Measurements from ENCODE around the gene AOAH.

AOAH gene

DNA sequence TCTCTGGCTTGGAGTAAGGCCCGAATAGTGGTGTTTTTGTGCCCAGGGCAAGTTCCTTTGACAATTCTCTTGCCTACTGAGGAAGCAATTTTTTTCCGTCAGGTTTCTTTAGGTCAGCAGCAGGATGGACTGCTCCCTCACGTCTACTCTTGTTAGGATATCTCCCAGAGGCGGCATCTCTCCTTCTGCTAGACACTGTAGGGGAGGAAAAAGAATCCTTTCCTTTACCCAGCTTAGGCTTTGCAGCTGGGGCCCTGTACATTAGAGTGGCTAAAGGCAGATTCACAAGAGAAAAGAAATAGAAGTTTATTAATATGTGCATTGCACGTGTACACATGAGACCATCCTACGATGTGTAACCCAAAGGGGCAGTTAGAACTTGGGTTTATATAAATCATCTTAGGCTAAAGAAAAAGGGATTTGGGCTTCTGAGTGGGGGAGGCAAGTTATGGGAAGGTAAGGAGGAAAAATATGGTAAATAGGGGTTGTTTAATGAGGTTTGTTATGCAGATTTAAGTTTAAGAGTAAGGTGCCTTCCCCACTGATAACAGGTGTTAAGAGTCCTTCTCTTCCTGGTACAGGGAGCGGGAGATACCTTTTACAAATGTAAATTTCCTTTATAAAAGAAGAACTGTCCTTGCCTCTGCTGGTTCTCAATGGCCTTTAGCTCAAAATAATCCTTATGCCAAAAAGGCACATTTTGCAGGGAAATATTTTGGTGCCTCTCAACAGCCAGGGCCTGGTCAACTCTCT is 156.4 kb downstream of the AOAH start:
- H3K4me3 ChIP-seq, result no peak overlapping the region
- DNase-seq (ENCODE audit: low spot score), result no peak
- TF ChIP-seq, protein P1, sequence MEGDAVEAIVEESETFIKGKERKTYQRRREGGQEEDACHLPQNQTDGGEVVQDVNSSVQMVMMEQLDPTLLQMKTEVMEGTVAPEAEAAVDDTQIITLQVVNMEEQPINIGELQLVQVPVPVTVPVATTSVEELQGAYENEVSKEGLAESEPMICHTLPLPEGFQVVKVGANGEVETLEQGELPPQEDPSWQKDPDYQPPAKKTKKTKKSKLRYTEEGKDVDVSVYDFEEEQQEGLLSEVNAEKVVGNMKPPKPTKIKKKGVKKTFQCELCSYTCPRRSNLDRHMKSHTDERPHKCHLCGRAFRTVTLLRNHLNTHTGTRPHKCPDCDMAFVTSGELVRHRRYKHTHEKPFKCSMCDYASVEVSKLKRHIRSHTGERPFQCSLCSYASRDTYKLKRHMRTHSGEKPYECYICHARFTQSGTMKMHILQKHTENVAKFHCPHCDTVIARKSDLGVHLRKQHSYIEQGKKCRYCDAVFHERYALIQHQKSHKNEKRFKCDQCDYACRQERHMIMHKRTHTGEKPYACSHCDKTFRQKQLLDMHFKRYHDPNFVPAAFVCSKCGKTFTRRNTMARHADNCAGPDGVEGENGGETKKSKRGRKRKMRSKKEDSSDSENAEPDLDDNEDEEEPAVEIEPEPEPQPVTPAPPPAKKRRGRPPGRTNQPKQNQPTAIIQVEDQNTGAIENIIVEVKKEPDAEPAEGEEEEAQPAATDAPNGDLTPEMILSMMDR (IDR thresholded peaks at IDR 0.05), result no peak
- H3K27ac ChIP-seq, result no peak overlapping the region

DNA sequence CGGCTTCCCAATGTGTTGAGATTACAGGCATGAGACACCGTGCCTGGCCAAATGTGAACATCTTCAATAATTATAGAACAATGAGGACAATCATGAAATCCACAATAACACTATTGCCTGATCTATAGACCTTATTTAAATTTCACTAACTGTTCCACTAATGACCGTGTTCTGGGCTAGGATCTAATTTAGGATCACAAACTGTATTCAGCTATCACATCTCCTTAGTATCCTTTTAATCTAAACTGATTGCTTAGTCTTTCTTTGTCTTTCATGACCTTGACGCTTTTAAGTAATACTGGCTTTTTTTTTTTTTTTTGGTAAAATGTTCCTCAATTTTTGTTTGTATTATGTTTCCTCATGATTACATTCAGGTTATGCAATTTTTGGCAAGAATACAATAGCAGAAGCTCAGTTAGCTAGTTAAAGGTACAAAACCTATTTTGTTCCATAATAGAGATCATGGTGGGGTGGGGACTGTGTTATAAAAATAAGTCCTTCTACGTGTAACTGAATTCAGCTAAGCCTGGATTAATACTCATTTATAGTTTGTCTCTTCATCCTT is 158.4 kb downstream of the AOAH start:
- Histone ChIP-seq H3K4me3 (no peak overlapping the region), H3K27ac (no peak overlapping the region)
- TF ChIP-seq, protein P1 (IDR thresholded peaks at IDR 0.05), result no peak
- no peak for DNase-seq (ENCODE audit: low spot score)

DNA sequence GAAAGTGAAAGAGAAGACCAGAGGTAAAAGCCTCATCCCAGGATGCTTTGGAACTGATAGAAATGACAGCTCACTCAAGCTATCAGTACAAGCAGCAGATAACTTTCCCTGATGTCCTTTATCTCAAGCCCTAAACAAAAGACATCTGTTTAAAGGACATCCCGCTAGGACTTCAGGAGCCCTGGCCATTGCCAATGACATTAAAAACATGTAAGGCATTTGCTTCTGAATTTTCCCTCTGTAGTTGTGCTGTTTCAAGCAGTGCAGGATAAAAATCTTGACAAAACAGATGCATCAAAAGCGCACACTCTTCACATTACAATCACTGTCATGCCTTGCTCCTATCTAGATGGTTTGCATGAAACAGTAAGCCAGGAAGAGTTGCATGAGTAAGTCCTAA is 159.8 kb downstream of the AOAH start:
- no peak overlapping the region for H3K27ac ChIP-seq
- no peak for DNase-seq (ENCODE audit: low spot score)
- H3K4me3 ChIP-seq, result no peak overlapping the region
- TF ChIP-seq, protein P1 (IDR thresholded peaks at IDR 0.05), result no peak

DNA sequence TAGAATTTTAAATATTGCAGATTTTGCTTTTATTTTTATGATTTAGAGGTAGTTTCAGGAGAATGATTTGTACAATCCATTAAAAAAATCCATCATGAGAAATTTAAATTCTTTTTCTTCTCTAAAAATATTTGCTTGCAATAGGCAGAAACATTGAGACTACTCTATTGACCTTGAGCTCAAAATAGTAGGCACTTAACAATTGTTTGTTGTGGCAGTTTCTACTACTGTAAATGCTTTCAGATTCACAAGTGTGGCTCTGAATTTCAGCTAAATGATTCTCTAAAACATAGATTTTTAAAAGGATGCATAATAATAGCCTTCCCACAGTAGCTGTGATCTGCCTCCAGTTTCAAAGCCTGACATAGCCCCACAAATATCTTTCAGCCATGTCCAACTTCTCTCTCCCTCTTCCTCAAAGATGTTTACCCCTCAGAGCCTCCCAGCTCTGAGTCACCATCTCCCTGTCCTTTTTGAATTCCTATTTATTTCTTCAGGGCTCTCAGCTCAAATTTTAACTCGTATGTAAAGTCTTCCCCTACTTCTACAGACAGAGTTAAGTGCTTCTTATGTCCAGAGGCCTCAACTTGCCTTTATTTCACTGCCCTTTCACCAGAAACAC is 160.5 kb downstream of the AOAH start:
- no peak overlapping the region for H3K27ac ChIP-seq
- TF ChIP-seq, protein P1 (IDR thresholded peaks at IDR 0.05), result no peak
- no peak overlapping the region for H3K4me3 ChIP-seq
- no peak for DNase-seq (ENCODE audit: low spot score)

DNA sequence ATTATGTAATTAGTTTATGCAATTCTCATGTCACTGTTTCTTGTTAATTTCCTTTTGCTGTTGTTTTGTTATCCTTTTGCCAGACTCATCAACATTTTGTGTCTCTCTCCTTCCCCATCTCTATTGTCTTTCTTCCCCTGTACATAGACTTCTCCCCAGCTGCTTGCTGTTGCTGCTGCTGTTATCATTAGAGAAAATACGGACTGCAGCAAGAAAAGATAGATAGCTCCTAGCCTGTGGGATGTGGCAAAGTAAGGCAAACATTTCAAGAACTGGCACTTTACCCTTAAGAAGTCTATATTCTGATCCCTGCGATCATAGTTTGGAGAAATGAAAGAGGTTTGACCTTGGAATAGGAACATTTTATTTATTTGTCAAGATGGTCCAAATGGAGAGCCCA is 162.2 kb downstream of the AOAH start:
- Histone ChIP-seq H3K27ac (no peak overlapping the region), H3K4me3 (no peak overlapping the region)
- TF ChIP-seq, protein P1 (IDR thresholded peaks at IDR 0.05), result no peak
- DNase-seq (ENCODE audit: low spot score), result no peak

DNA sequence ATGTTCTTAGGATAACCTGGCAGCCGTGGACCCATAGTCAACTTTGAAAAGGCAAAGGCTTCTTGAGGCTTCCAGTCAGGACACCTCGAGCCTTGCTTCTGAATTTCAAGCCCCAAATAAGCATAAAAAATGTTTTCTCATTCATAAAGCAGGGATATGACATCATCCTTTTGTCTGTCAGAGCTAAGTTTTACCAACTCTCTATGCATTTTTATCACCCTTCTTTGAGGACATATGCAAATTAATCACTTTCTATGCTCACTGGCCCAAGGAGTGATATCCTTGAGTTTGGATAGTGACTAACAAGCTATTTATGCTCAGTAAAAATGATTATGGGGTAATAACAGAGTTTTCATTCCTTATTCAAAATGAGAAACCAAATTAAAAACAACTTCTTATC is 175.3 kb downstream of the AOAH start:
- H3K27ac ChIP-seq, result no peak overlapping the region
- no peak overlapping the region for H3K4me3 ChIP-seq
- DNase-seq (ENCODE audit: low spot score), result no peak
- TF ChIP-seq, protein P1 (IDR thresholded peaks at IDR 0.05), result no peak

DNA sequence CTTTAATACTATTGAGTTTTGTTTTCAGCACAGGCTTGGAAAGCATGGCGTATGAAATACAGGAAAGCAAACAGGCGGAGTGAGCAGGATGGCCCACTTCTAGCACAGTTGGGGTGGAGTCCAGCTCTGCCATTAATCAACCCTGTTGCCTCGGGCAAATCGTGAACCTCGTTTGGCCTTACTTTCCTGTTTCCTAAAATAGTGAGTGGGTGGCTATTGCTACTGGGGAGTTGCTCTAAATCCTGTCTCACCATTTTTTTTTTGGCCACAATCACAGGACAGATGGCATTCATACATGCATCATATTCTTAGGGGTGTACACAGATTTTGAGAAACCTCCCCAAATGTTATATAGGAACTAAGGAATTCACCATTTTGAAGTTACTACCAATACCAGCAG is 176.9 kb downstream of the AOAH start:
- DNase-seq (ENCODE audit: low spot score), result no peak
- TF ChIP-seq, protein P1 (IDR thresholded peaks at IDR 0.05), result no peak
- no peak overlapping the region for H3K27ac ChIP-seq
- no peak overlapping the region for H3K4me3 ChIP-seq

Measured in coronary artery (tissue), 2 donors.